Pons (tissue), 1 donor: Measurements from ENCODE around the gene HOXC5.

Experiments used
- DNase-seq: peaks from one replicate; pipeline ENCODE4 v3.0.0-alpha.2; 2016; ENCODE audit warnings: low spot score

HOXC5 gene

DNA sequence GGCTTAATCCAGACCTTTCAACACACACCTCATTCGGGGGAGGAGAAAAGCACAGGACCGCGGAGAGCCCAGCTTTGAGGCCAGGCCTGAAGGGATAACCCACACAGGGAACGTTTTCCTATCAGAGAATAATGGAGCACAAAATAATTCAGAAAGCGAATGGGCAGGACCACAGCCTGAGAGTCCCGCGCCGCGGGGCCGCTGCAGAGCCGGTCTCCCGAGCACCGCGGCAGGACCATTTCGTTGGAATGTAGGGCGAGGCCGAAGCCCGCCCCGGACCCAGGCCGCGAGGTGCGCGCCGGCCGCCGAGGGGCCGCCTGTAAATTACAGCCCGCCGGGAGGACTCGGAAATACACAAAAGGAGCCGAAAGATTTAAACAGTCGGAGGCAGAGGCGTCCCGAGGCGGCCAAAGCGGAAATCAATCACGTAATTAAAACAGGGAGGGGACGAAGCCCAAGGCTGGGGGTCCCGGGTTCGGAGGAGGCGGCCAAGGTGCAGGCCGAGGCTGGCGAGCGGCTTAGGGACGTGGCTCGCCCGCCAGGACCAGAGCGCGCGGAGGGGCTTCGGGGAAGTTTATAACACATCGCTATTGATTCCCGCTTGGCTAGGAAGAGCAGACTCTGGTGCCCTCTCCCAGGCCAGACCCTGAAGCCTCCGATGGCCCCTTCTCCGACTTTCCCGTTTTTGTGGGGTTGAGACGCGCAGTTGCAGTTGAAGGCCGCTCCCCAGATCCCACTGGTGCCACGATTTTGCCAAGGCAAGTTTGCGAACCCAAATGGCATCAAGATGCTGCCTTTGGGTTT, 14.5 kb downstream of the HOXC5 start:
- no peak for DNase-seq

DNA sequence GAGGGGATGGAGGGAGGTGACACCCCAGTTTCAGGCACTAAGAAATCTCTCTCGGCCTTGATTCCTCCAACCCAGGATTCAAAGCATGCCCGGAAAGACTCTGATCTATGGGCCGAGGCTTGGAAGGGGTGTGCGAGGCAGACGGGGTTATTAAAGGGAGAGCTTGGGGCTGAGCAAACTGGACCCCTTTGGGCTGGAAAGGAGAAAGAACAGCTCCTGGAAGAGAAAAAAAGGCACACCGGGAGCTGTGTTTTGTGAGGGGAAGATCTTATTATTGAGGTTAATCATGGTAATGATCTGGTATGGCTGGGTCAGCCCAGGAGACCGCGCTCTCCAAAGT, 15.1 kb downstream of the HOXC5 start:
- DNase-seq = no peak

DNA sequence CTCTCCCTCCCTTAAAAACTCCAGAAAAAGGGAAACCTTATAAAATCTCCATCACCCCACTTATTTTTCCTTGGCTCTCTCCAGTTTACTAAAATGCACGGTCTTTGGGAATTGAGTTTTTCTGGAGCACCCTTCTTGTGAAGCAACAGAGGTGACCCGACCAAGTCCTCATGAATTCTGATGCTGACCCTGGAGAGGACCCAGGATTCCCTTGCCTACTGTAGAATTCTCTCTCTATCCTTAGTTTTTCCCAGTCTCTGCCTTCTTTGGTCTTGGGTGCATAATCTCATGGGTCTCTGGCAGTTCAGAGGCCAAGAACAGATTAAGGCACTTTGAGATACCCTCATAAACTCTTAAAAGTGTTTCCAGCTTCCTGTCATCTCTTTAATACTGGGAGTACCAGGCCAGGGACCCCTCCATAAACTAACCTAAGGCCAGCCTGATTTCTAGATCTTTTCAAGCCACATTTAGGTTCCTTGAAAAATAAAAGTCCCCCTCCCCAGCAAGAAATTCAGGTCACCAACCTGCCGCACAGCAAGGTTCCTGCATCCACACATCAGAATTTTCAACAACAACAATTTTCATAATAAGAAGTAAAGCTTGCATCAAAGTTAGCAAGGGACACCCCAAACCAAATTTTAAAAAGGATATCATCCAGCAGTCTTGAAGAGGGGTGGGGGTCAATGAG, 15.7 kb downstream of the HOXC5 start:
- no peak for DNase-seq

DNA sequence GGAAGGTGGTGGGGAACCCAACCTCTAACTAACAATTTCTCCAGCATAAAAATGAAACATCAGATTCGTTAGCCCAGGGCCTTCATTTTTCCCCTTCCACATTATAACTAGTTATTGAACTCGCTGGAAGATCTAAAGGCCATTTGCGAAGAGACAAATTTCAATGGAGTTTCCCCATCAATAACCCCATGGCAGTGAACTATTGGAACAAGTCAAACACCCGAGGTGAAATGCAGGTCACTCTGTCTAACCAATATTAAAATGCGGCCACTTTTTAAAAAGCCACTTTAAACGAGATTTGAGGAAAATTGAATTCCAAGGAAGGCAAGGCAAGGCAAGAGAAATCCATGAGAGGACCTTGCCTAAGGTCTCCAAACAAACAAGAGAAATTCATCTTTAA, 16.3 kb downstream of the HOXC5 start:
- DNase-seq = no peak

DNA sequence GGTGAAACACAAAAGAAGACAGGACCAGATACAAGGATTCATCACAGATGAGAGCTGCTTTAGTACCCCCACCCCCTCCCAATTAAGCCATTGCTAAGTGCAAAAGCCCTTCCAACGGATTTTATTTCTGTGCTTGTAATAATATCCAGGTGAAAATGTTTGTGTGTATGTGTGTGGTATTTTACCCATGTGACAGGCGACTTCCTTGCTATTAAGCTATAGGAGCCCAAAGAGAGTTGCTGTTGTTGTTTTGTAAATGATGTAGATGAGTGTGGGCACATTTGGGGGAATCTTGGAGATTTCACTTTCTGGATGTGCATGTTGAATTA, 17.6 kb downstream of the HOXC5 start:
- no peak for DNase-seq

DNA sequence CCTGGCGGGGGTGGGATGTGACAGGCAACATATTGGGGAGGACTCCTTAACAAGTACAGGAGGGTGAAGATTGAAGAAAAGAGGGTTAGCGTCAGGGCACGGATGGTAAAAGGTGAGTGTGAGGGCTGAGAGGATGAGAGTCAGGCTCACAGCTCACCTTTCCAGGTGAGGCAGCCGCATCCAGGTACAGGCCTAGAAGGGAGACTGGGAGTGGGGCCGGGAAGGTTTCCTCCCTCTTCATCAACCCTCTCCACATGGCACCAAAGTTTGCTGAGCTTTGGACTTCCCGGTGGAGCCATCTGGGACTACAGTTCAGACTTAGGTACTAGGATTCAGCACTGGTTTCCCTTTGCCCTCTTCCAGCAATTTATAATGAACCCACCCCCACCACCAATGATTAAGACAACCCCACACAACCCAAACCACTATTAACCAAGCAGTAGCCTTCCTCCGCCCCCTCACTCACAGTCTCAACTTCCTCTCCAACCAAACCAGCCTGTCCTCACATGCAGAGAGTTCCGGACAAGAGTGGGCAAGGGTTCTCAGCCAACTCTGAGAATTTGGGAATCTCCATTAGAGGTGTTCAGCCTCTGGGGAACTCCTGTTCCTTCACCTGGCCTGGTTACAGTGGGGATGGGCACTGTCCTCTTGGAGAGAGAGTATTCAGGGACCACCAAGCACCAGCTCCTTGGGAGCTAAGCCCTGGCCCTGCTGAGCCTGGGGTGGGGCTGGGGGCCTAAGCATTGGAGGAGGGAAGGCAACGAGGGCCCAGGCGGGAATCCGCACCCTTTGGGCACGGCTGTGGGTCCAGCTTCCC, 18.4 kb downstream of the HOXC5 start:
- DNase-seq = peak; percentile 15

DNA sequence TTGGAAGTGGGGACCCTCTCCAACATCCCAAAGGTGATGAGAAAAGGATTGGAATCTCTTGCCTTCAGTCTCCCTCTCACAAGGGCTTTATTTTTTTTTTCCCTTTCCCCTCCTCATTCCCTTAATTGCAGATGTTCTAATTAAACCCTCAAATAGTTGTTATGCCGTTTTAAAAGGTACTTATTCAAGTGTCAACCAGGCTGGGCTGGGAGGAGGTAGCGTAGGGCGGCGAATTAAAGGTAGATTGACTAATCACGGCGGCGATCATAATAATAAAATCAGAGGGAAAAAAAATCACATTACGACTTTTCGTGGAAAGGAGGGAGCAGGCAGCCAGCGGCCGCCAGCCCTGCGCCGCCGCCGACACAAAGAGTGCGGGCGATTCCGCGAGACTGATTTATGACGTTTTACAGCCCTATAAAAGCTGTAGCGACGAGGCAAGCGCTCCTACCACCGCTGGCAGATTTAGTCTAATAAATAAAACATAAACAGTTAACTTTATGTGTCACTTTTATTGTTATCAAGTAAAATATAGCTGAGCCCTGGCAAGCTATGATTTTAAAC, 19.1 kb downstream of the HOXC5 start:
- DNase-seq = no peak

DNA sequence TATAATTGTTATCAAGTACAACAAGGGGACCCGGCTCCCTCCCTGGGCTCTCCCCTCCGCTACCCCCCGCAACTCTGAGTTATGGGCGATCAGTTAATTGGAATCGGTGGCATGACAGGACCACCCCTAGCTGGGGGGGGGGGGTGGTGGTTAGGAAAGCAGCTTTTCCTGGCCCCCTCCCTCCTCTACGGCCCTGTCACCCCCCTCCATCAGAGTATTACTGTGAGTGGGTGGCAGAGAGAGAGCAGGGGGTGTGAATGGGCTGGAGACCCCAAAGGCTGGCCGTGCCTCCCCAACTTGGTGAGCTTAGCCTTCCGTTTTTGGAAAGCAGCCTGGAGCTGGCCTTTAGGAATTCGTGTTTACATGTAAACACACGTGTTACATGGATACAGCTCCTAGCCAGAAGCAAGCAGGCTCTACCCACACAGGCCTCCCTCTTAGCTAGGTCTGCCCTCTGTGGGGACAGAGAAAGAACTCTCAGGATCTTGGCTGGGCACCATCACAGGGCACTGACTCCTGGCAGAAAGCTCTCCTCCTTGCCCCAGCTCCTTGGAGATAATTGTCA, 19.7 kb downstream of the HOXC5 start:
- DNase-seq = peak; percentile 31

DNA sequence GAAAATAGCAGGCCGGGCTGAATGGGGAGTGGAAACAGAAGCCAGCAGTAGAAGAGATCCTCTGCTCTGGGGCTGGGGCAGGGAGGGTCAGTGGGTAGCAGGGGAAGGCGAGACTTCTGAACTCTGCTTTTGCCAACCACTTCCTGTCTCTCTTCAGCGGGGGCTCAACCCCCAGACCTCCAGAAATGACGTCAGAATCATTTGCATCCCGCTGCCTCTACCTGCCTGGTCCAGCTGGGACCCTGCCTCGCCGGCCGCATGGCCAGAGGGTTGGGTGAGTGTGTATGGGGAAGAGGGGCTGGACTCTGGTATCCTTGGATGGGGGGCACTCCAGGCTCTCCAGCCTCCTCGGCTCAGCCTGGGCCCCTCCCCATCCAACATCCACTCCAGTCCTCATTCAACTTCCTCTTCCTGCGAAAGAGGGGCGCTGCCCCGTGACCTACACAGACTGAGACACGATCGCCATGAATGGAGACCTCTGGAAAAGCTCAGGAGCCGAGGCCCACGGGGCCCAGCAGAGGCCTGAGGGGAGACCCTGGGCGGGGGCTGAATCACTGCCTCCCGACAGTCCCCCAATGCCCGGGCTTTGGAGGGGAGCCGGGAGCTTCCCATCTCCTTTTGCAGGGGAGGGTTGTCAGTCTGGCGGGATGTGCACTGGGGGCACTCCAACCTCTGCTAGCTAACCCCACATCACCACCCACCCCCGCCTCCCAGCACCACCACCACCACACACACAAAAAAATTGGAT, 20.3 kb downstream of the HOXC5 start:
- peak; percentile 61 for DNase-seq

DNA sequence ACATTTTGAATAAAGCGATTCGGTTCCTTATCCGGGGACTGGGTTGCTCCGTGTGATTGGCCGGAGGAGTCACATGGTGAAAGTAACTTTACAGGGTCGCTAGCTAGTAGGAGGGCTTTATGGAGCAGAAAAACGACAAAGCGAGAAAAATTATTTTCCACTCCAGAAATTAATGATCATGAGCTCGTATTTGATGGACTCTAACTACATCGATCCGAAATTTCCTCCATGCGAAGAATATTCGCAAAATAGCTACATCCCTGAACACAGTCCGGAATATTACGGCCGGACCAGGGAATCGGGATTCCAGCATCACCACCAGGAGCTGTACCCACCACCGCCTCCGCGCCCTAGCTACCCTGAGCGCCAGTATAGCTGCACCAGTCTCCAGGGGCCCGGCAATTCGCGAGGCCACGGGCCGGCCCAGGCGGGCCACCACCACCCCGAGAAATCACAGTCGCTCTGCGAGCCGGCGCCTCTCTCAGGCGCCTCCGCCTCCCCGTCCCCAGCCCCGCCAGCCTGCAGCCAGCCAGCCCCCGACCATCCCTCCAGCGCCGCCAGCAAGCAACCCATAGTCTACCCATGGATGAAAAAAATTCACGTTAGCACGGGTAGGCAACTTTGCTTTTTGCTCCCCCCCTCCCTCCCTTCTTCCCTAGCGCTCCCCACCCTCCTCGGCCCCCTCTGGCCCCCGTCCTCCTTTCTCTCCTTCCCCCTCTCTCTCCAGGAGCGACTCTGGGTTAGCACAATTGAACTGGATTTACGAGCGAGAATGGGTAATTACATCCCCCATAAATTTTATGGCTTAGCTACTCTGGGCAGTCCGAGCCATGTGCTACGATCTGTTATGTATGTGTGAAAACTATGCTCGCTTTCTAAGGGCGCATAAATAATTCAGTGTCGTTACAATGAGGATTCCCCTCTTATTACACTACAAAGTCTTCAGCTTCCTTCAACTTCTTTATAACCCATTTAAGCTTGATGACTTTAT, 21.2 kb downstream of the HOXC5 start, which contains the start of gene HOXC4:
TSS of gene HOXC4 (plus strand) at position 85 of the 991 bp plus-strand sequence. CDS start at position 173, 88 bp downstream.
- peak; percentile 42 for DNase-seq

DNA sequence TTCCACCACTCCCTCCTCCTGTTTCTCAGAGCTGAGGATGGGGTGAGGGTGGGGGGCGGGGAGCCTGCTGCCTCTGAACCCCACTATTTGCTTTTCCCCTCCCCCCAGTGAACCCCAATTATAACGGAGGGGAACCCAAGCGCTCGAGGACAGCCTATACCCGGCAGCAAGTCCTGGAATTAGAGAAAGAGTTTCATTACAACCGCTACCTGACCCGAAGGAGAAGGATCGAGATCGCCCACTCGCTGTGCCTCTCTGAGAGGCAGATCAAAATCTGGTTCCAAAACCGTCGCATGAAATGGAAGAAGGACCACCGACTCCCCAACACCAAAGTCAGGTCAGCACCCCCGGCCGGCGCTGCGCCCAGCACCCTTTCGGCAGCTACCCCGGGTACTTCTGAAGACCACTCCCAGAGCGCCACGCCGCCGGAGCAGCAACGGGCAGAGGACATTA, 21.9 kb downstream of the HOXC5 start:
- no peak for DNase-seq

DNA sequence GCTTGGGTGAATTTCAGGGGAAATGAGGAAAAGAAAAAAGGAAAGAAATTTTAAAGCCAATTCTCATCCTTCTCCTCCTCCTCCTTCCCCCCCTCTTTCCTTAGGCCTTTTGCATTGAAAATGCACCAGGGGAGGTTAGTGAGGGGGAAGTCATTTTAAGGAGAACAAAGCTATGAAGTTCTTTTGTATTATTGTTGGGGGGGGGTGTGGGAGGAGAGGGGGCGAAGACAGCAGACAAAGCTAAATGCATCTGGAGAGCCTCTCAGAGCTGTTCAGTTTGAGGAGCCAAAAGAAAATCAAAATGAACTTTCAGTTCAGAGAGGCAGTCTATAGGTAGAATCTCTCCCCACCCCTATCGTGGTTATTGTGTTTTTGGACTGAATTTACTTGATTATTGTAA, 22.7 kb downstream of the HOXC5 start:
- DNase-seq = no peak

DNA sequence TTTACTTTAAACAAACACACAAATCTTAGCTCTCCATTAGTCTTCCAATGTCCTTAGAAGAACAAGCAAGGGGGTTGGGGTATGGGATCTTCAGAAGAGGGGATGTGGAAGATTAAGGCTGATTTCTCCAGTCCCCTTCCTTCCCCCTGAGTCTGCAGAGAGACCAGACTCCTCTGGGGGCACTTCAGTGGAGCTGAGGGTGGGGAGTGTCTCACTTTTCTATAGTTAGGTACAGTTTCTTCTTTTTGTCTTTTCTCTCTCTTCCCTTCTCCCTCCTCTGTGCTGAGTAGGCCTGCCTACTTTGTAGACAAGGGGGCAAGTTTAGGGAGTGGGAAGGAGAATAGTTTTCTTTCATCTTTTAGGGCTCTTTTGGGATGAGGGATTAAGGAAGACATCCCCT, 23.3 kb downstream of the HOXC5 start:
- no peak for DNase-seq

DNA sequence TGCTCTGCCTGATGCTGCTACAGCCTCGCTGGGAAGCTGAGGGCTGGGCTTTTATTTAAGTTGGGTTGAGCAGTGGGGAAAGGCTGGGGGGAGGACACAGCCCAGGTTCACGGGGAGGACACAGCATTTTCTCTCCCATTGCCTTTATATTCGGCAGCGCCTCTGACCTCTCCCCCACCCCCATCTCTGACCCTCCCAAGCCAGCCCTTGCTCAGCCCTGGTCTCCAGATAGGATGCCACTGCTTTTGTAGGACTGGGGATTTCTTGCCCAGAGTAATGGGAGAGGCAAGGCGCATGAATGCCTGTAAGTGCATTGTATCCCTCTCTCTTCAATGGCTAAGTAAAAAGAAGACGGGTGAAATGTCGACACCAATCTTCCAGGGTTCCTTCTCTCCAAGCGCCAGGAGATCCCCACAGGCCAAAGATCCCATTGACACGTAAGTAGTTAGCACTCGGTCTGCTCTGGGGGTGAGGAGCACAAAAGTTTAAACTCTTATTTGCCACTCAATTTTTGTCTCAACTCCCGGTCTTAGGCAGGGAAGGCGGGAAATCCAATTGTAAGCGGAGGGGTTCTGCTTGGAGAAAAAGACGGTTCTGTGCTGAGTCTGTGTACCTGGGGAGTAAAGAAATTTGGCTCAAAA, 25.4 kb downstream of the HOXC5 start:
- no peak for DNase-seq

DNA sequence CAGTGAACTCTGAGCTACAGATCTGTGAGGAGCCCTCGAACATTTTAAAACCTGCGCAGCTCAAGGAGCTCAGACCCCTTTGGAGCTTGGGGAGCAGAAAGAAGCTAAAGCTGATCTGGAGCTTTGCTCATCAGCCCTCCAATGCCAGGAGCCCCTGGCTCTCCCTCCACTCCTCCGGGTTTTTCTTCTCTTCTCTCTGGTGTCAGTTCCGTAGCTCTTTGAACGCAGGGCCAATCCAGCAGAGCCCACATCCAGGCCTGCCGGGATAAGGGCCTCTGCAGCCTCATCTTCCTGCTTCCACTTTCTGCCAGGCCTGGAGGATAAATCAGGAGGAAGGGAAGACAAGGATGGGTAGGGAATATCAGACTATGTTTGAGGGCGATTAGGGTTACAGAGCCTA, 26.8 kb downstream of the HOXC5 start:
- DNase-seq = no peak

DNA sequence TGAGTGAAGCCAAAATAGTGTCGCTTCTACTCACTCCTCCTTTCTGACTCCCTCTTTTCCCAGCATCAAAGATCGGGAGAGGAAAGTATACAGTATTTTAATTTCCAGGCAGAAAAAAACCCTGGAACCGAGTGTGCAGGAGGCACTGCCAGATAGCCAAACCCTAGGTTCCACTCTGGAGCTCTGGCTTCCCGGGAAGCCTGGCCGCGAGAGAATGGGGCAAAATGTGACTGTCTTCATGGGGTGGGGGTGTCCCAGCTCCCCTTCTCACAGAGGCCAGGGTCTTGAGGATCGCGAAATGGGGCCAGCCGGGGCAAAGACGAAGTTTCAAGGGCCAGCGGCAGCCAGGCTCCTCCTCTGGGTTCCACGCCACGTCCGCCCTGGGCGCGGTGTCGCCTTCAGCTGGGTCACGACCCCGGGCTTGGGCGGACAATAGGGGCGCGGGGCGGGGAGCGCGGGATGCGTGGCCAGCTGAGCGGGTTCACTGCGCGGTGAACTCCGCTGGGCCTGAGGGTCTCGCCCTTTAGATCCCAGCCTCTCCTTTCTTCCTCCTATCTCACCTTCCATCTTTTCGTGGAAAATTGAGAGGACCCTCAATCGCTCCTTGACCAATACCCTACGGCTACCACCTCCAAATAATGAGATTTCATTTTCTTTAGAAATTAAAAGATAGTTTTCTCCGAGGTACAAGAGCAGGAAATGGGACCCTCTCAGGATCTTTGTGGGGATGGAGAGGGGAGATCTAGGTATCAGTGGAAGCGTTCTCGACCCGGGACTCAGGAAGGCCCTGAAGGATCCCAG, 27.5 kb downstream of the HOXC5 start:
- DNase-seq = no peak

DNA sequence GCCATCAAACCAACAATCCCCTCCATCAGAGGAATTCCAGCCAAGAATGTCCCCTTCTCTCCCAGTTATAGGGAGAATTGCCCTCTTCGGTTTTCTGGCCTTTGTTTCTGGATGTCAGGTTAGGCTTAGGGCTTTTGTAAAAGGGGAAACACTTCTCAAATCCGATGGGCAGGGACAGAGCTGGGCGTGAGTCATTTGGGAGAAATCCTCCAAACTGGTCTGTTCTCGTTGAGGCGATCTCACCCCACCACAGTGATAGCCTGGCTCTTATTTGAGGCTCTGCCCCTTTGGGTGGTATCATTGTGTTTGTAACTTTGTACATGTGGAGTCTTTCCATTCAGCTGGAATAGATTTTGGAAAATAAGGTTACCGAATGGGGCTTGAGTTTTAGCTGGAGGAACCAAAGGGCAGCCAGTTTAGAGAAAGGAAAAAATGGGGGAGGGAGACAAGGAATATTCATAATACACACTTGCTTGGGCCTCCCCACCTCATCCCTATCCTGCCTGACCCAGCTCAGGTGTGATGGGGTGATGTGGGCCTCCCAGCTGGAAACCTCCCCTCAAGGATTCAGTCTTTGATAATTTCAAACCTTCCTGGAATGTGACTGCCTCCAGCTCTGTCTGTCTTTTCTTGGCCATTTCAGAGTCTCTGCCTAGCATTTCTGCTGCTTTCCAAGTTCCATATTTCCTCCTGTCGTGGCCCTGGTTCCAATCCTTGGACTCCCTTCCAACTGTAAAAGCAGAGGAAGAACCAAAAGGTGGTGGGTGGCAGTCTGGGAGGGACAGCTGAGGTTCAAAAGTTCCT, 28.3 kb downstream of the HOXC5 start:
- DNase-seq = no peak

DNA sequence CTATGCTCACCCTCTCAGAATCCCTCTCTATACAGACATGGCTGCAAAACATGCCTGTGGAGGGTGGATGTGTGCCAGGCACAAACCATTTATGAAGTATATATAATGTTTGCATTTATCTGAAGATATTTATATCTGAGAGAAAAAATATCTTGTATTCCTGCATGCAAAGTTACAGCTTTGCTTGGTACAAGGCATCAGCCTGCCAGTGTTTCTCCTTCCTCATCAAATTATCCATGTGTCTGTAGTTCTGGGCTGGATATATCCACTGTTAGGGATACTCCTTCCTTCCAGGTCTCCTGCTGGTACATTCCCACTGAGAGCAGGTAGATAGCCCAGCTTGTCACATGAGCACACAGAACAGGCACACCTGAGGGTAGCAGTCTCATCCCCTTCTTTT, 32.8 kb downstream of the HOXC5 start:
- no peak for DNase-seq
